ENCODE results near the gene UQCRC2. TPM values are rescaled to one million over a fixed set of nuclear protein-coding genes. Genes with fewer than 3 reads are reported as not detected.
"Not testable (repeated sequence)": the region's sequence is repeated elsewhere in the genome, so short reads cannot be mapped to it uniquely, and the experiment has no call there.

The UQCRC2 gene
- total RNA-seq = 483 TPM

DNA sequence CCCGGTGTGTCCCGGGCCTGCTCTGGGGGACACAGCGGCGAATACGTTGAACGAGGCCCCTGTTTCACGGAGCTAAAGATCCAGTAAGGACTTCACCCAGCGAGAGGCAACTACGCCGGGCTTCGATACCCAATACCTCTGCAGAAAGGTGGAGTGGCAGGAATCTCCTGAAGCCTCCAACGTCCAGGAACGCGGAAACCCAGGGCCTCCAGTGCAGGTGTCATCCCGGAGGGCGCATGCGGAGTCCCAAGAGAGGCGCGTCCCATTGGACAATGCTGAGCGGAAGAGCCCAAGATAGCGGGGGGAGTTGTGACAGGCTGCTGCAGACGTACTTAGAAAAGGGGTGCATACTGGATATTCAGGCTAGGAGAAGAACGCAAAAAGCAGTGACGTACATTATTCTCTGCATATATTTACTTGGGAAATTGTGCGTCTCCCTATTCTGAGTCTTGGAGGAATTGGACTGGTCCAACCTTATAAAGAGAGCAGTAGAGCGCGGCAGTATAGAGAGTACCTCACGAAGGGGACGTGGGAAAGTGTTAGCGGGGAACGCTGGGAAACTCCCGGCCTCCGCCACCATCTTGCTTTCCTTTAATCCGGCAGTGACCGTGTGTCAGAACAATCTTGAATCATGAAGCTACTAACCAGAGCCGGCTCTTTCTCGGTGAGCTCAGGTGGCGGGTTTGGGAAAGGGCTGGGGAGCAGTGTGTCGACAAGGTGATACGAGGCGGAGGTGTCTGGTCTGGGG, at the start of gene UQCRC2:
Gene UQCRC2, plus strand, starts transcription at position 569 of the 748 bp plus-strand sequence. Its CDS starts 63 bp downstream, at position 632.
- peak; percentile 97 for DNase-seq

DNA sequence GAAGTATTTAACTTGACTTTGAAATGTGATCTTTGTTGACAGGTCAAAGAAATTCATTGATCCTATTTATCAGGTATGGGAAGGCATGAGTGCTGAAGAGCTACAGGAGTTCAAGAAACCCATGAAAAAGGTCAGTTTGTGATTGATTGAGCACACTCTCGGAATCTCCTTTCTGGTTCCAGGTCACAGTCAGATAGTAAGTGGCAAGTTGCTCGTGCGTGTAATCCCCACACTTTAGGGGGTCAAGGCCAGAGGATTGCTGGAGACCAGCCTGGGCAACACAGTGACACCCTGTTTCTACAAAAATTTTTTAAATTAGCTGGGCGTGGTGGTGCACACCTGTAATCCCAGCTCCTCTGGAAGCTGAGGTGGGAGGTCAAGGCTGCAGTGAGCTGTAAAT, 20.5 kb upstream of the UQCRC2 start:
- DNase-seq = not testable (repeated sequence)

GRCh38 chr16:21933316-21933715, 19.8 kb upstream of the UQCRC2 start:
- DNase-seq = not testable (repeated sequence)

GRCh38 chr16:21933790-21934189, 19.4 kb upstream of the UQCRC2 start:
- not testable (repeated sequence) for DNase-seq

DNA sequence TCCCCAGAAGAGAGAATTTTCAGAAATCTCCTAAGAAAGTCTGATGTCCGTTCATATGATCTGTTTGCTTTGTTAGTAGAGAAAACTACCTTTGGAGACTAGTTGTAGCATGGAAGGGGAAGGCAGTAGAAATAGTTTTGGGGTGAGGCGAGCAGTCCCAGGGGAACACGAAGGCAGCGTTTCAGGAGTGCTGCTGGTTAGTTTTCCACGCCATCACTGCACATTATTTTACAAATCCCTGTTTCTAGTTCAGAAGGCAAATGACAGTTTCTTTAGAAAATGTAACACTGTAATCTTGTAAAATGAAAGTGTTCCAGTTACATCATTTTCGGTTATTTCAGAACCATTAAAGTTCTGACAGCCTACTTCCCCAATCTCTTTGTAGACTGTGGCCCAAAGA, 16.9 kb upstream of the UQCRC2 start:
- not testable (repeated sequence) for DNase-seq

GRCh38 chr16:21937336-21937829, 15.8 kb upstream of the UQCRC2 start:
- no peak for DNase-seq

GRCh38 chr16:21940570-21940969, 12.6 kb upstream of the UQCRC2 start:
- no peak for DNase-seq

DNA sequence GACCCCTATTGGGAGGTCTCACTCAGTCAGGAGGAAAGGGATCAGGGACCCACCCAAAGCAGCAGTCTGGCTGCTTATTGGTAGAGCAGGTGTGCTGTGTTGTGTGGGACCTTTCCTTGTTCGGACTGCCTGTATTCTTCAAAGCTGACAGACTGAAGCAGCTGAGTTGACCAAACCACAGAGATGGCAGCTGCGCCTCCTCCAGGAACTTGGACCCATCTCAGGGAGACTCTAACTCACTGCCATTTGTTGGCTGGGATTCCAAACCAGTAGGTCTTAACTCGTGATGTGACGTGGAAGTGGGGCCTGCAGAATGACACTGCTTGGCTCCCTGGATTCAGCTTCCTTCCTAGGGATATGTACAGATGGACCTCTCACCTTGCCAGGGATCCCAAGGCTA, 9.6 kb upstream of the UQCRC2 start:
- DNase-seq = peak; percentile 4

DNA sequence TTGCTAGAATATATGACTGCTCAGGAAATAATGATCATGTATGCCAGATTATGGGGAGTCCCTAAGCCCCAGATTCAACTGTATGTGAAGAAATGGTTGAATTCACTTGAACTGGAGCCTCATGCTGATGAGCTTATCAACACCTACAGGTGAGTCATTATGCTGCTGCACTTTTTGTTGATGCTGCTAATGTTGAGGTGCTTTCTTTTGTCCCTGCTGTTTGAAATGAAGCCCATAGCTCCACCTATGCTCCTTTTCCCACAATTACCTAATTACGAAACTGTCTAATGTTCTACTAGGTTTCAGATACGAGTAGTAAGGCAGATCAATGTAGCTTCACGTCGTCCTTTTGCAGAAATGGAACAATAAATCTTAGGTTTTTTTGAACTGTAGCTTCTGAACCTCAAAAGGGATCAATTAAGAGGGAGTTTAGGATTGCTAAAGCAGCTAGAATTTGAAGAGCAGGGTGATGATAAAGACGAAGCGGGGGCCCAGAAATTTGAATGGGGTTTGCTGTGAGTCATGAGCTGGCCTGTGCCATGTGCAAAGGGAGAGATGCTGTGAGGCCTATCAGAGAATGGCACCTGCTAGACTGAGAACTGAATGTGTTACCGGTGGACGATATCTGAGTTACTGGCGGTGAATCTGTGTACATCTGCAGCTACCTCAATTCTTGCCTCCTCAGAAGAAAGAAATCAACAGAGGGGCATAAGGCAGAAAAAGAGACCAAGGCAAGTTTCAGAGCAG, 6.1 kb upstream of the UQCRC2 start:
- DNase-seq = no peak

DNA sequence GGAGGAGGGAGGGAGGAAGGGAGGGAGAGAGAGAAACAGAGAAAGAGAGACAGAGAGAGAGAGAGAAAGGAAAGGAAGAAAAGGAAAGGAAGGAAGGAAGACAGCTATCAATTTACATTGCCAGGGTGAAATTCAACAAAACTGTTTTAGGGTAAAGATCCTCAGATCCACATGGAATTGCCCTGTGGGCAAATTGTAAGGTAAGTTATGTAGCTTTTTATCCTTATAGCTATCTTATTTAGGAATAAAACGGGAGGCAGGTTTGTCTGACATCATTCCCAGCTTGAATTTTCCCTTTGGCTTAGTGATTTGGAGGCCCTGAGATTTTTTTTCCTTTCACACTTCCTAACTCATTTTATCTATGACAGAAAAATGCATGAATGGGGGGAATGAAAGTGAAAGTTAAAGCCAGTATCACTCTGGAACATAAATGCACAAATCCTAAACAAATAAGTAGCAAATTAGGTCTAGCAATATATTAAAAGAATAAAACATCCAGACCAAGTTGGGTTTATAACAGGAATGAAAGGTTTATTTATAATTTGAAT, 3.4 kb upstream of the UQCRC2 start:
- DNase-seq = no peak

- peak; percentile 33 for DNase-seq
These were observed 2.2 kb upstream of the UQCRC2 start for GRCh38 chr16:21950782-21951521.

DNA sequence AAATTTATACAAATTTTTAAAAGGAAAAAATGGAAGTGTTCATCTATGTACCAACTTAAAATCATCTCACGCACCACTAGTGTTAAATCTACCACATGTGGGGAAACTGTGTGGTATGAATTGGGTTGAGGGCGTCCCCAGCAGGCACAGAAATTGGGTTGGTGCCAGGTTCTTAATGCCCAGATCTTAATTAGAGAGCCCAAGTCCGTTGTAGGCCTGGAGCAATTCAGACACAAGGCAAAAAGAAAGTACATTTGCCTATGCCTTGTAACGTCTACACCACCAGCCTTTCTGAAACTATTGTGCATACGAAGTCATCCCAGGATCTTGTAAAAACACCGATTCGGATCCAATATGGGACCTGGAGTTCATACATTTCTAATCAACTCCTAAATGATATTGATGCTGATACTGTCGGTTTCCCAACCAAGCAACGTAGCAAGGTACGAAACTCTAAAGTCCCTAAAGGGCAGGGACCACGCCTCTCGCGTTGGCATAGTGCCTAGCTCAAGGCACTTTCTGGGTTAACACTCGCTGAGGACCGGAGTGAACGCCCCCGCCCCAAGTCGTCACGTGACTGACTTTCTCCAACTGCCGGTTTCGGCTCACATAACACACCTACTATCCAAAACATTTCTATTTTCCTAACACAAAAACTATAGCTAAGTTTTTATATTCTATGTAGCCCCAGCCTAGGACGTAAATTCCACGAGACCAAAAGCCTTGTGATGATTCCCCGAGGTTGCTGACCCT, 945 bp upstream of the UQCRC2 start:
- peak; percentile 87 for DNase-seq

GRCh38 chr16:21953541-21953902, 361 bp downstream of the UQCRC2 start:
- no peak for DNase-seq

GRCh38 chr16:21957714-21958346, 4.7 kb downstream of the UQCRC2 start:
- no peak for DNase-seq

GRCh38 chr16:21959050-21959449, 5.9 kb downstream of the UQCRC2 start:
- no peak for DNase-seq

DNA sequence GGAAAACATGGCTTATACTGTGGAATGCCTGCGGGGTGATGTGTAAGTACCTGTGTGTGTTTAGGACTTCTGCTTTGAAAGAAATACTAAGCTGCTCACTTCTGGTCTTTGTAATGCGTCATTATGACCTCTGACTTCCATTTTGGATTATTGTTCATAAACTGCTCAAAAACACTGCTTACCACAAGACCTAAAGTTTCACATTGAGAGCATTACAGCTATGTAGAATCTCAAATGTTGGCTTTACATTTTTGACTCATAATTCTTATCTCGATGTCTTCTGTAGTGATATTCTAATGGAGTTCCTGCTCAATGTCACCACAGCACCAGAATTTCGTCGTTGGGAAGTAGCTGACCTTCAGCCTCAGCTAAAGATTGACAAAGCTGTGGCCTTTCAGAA, 9.3 kb downstream of the UQCRC2 start:
- DNase-seq = no peak

DNA sequence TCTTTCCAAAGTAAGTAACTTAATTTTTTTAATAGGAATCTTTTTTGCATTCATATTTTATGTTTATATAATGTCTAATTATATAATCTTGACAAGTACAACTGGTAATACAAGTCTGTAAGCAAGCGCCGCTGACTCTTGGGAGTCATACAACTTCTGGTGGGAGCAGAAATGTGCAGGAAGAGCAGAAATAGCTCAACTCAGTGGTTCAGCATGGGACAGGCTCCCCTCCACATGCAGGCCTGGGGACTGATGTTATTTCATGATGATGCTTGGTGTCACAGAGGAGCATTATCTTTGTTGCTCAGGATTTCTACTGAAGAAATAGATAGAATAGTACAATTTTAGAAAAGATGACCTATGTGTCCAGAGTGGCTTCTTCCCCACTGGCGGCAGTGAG, 10.7 kb downstream of the UQCRC2 start:
- no peak for DNase-seq

DNA sequence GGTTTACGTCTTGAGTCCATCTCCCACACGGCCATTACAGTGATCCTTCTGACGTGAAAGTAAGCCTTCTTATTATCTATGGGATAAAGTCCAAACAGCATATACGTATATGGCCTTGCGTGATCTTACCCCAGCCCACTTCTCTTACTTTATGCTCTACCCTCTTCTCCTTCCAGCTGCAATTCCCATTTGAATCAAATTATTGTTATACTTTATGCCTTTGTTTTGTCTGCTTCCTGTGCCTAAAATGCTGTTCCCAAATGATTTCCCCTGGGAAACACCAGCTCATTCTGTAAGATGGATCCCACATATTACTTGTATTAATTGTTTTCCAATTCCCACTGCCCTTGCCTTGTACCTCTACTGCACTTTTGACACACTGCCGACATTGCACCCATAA, 11.2 kb downstream of the UQCRC2 start:
- DNase-seq = no peak

DNA sequence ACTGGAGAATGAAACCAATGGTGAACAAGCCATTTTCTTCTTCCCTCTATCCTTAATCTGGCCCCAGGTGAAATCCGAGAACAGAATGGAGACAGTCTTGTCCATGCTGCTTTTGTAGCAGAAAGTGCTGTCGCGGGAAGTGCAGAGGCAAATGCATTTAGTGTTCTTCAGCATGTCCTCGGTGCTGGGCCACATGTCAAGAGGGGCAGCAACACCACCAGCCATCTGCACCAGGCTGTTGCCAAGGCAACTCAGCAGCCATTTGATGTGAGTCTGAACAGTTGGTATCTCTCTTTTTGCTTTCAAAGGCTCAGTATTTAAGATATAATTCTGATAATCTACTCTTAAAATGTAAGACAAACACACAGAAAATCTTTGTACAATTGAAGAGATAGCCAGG, 18.7 kb downstream of the UQCRC2 start:
- DNase-seq = no peak

DNA sequence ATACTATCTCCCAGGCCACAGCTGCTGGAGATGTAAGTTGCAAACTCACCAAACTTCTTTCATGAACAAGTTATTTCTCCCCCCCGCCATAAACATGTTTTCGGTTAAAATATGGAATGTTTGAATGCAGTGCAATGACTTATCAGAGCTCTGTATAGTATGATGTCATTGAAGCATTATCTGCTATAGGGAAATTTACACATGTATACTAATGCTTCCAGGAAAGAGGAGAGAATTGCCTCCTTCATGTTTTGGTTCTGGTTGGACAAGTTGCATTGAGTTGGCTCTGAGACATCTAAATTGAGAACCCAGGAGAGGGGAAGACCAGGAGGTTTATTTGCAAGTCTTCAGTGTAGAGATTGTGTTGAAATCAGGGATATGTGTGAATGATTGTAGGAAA, 20.8 kb downstream of the UQCRC2 start:
- no peak for DNase-seq

DNA sequence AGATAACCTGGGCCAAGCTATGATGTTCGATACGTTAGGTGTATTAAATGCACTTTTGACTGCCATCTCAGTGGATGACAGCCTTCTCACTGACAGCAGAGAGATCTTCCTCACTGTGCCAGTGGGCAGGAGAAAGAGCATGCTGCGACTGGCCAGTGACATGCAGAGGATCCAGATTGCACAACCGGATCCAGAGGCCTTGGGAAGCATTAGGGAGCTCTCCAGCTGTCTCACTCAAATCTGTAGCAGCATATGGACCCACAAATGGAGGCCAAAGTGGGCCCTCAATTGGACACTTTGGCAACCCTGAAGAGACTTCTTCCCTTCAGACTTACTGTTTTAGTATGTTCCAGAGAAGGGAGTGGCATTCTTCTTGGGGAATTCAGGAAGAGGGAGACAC, 26.9 kb downstream of the UQCRC2 start:
- DNase-seq = no peak
